Measurements from ENCODE around the gene KIAA0586. TPM values are rescaled to one million over a fixed set of nuclear protein-coding genes. Genes with fewer than 3 reads are reported as not detected.
A peak's percentile ranks its signal among the peaks of the same experiment; 100 is the strongest.
"Not testable (repeated sequence)": the region's sequence is repeated elsewhere in the genome, so short reads cannot be mapped to it uniquely, and the experiment has no call there.

KIAA0586 gene
- polyA plus RNA-seq, 2 of the 4 experiments (the other 2 are of a cell fraction) = 10.6 to 22.2 TPM

DNA sequence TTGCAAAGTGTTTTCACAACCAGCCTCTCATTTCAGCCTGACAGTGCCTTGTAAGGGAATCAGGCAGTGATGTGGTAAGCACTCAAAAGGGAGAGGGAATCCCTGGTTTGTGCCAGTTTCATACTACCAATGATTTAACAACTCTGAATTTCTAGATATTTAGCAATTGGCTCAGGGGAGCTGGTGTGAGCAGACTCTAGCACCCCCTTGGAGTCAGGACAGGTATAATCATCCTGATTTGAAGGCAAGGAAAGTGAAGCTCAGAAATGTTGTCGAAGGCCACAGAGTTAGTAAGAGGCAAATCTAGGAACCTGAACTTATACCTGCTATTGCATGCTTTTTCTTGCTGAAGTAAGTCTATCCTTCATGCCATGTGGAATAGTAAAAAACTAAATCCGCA, 147.1 kb downstream of the KIAA0586 start:
- FAIRE-seq (no peak), DNase-seq (ENCODE audit: low read depth in 1 of 2, low spot score in 1 of 2) (peak in 1 of 2 experiments; percentile 7), ATAC-seq (peak in 1 of 2 experiments; percentile 52; a peak in 4 of 6 replicates)
- POLR2A ChIA-PET = no interaction called here
- TF ChIP-seq POLR2AphosphoS2 (conservative IDR thresholded peaks at IDR 0.05; ENCODE audit: low read length) (no peak), BHLHE40 (IDR thresholded peaks at IDR 0.05; ENCODE audit: low read depth, low read length) (no peak), FOSL2 (IDR thresholded peaks at IDR 0.05) (no peak), FOSL2 (CRISPR knock-in tag; IDR thresholded peaks at IDR 0.05) (no peak), HOXB13 (CRISPR knock-in tag; IDR thresholded peaks at IDR 0.05; ENCODE audit: low read depth) (no peak), RARB (CRISPR knock-in tag; IDR thresholded peaks at IDR 0.05) (no peak), SREBF2 (IDR thresholded peaks at IDR 0.05) (no peak), ZFP36 (IDR thresholded peaks at IDR 0.05; ENCODE audit: borderline replicate concordance, partially characterized antibody) (no peak), KDM5A (IDR thresholded peaks at IDR 0.05) (no peak), HDAC2 (IDR thresholded peaks at IDR 0.05) (no peak), ZSCAN20 (CRISPR knock-in tag; IDR thresholded peaks at IDR 0.05) (no peak), EHF (CRISPR knock-in tag; IDR thresholded peaks at IDR 0.05) (no peak), ESRRA (IDR thresholded peaks at IDR 0.05; ENCODE audit: borderline replicate concordance, low read length) (no peak)
- TF ChIP-seq, protein P1, sequence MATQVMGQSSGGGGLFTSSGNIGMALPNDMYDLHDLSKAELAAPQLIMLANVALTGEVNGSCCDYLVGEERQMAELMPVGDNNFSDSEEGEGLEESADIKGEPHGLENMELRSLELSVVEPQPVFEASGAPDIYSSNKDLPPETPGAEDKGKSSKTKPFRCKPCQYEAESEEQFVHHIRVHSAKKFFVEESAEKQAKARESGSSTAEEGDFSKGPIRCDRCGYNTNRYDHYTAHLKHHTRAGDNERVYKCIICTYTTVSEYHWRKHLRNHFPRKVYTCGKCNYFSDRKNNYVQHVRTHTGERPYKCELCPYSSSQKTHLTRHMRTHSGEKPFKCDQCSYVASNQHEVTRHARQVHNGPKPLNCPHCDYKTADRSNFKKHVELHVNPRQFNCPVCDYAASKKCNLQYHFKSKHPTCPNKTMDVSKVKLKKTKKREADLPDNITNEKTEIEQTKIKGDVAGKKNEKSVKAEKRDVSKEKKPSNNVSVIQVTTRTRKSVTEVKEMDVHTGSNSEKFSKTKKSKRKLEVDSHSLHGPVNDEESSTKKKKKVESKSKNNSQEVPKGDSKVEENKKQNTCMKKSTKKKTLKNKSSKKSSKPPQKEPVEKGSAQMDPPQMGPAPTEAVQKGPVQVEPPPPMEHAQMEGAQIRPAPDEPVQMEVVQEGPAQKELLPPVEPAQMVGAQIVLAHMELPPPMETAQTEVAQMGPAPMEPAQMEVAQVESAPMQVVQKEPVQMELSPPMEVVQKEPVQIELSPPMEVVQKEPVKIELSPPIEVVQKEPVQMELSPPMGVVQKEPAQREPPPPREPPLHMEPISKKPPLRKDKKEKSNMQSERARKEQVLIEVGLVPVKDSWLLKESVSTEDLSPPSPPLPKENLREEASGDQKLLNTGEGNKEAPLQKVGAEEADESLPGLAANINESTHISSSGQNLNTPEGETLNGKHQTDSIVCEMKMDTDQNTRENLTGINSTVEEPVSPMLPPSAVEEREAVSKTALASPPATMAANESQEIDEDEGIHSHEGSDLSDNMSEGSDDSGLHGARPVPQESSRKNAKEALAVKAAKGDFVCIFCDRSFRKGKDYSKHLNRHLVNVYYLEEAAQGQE (IDR thresholded peaks at IDR 0.05) = no peak
- TF ChIP-seq, protein P2, sequence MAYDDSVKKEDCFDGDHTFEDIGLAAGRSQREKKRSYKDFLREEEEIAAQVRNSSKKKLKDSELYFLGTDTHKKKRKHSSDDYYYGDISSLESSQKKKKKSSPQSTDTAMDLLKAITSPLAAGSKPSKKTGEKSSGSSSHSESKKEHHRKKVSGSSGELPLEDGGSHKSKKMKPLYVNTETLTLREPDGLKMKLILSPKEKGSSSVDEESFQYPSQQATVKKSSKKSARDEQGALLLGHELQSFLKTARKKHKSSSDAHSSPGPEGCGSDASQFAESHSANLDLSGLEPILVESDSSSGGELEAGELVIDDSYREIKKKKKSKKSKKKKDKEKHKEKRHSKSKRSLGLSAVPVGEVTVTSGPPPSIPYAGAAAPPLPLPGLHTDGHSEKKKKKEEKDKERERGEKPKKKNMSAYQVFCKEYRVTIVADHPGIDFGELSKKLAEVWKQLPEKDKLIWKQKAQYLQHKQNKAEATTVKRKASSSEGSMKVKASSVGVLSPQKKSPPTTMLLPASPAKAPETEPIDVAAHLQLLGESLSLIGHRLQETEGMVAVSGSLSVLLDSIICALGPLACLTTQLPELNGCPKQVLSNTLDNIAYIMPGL (CRISPR knock-in tag; IDR thresholded peaks at IDR 0.05; ENCODE audit: borderline replicate concordance) = no peak
- TF ChIP-seq, protein P3, sequence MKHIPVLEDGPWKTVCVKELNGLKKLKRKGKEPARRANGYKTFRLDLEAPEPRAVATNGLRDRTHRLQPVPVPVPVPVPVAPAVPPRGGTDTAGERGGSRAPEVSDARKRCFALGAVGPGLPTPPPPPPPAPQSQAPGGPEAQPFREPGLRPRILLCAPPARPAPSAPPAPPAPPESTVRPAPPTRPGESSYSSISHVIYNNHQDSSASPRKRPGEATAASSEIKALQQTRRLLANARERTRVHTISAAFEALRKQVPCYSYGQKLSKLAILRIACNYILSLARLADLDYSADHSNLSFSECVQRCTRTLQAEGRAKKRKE (CRISPR knock-in tag; IDR thresholded peaks at IDR 0.05; ENCODE audit: low read depth) = no peak
- no peaks in the 10 kb centered on the region for H3K4me1 ChIP-seq
- WGBS (ENCODE audit: missing lambda C conversion rate) = 52% methylated on average over 2 of the region's 2 CpGs
- CTCF ChIA-PET = interaction anchor here (0.6 to 1.7 kb wide), 3 partner anchors 10 to 85 kb away, joined by 4 read pairs; no protein-coding TSS in a partner anchor
- no peak overlapping the region for H3K27ac ChIP-seq
- no peak overlapping the region for H3K4me2 ChIP-seq
- no peak overlapping the region for H3K4me3 ChIP-seq
- H3K9me3 ChIP-seq = no peaks in the 10 kb centered on the region

DNA sequence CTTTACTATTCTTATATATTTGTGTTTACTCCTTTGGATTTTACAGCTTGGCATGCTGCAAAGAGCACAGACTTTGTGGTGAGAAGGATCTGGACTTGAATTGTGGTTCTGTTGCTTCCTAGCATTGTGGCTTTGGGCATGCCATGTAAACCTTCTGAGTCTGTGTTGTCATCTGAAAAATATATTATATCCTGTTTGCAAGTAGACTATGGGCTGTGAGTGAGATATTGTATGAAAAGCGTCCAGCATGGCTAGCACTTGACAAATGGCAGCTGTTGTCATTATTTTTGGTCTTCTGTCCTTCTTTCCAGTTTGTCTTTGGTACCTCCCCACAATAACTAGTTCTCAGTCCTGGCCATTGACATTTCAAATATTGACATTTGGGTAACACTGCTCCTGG, 148.4 kb downstream of the KIAA0586 start:
- Histone ChIP-seq H3K4me3 (no peak overlapping the region), H3K4me1 (no peaks in the 10 kb centered on the region), H3K27ac (no peak overlapping the region), H3K4me2 (no peak overlapping the region), H3K9me3 (no peaks in the 10 kb centered on the region)
- CTCF ChIA-PET = interaction anchor here (0.5 to 1.7 kb wide), 3 partner anchors 12 to 301 kb away, joined by 4 to 5 read pairs (median 5); no protein-coding TSS in a partner anchor
- POLR2A ChIA-PET = no interaction called here
- no peak for TF ChIP-seq MAFK (IDR thresholded peaks at IDR 0.05; ENCODE audit: partially characterized antibody)
- no peak for TF ChIP-seq CBX8 (IDR thresholded peaks at IDR 0.05)
- TF ChIP-seq HDAC2 (IDR thresholded peaks at IDR 0.05) = no peak
- TF ChIP-seq, protein P4, sequence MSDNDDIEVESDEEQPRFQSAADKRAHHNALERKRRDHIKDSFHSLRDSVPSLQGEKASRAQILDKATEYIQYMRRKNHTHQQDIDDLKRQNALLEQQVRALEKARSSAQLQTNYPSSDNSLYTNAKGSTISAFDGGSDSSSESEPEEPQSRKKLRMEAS (IDR thresholded peaks at IDR 0.05) = no peak
- no peak for TF ChIP-seq EHMT2 (IDR thresholded peaks at IDR 0.05; ENCODE audit: low read depth)
- no peak for TF ChIP-seq RARB (CRISPR knock-in tag; IDR thresholded peaks at IDR 0.05)
- no peak for TF ChIP-seq JUNB (IDR thresholded peaks at IDR 0.05)
- TF ChIP-seq KDM1A (IDR thresholded peaks at IDR 0.05; ENCODE audit: low read depth) = no peak
- TF ChIP-seq EP300 (IDR thresholded peaks at IDR 0.05) = no peak
- no peak for TF ChIP-seq CHD2 (IDR thresholded peaks at IDR 0.05; ENCODE audit: low read length, partially characterized antibody)
- TF ChIP-seq, protein P5, sequence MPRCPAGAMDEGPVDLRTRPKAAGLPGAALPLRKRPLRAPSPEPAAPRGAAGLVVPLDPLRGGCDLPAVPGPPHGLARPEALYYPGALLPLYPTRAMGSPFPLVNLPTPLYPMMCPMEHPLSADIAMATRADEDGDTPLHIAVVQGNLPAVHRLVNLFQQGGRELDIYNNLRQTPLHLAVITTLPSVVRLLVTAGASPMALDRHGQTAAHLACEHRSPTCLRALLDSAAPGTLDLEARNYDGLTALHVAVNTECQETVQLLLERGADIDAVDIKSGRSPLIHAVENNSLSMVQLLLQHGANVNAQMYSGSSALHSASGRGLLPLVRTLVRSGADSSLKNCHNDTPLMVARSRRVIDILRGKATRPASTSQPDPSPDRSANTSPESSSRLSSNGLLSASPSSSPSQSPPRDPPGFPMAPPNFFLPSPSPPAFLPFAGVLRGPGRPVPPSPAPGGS (IDR thresholded peaks at IDR 0.05) = no peak
- no peak for ATAC-seq
- 4% methylated on average over 1 of the region's 1 CpG for WGBS (ENCODE audit: missing lambda C conversion rate)
- no peak for FAIRE-seq
- no peak for DNase-seq (ENCODE audit: low read depth in 1 of 2, low spot score in 1 of 2)

DNA sequence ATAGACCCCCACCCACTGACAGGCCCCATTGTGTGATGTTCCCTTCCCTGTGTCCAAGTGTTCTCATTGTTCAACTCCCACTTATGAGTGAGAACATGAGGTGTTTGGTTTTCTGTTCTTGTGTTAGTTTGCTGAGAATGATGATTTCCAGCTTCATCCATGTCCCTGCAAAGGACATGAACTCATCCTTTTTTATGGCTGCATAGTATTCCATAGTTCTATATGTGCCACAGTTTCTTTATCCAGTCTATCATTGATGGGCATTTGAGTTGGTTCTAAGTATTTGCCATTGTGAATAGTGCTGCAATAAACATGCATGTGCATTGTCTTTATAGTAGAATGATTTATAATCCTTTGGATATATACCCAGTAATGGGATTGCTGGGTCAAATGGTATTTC, 152.5 kb downstream of the KIAA0586 start:
- H3K4me3 ChIP-seq; H3K4me2 ChIP-seq; CTCF ChIA-PET; H3K4me1 ChIP-seq; FAIRE-seq; POLR2A ChIA-PET; H3K27ac ChIP-seq; ATAC-seq; H3K9me3 ChIP-seq; DNase-seq (ENCODE audit: low read depth in 1 of 2, low spot score in 1 of 2): not testable (repeated sequence)

DNA sequence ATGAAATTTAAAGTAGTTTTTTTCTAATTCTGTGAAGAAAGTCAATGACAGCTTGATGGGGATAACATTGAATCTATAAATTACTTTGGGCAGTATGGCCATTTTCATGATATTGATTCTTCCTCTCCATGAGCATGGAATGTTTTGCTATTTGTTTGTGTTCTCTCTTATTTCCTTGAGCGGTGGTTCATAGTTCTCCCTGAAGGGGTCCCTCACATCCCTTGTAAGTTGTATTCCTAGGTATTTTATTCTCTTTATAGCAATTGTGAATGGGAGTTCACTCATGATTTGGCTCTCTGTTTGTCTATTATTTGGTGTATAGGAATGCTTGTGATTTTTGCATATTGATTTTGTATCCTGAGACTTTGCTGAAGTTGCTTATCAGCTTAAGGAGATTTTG, 153.9 kb downstream of the KIAA0586 start:
- DNase-seq (ENCODE audit: low read depth in 1 of 2, low spot score in 1 of 2); H3K27ac ChIP-seq; CTCF ChIA-PET; H3K4me3 ChIP-seq; H3K4me2 ChIP-seq; FAIRE-seq; ATAC-seq; H3K4me1 ChIP-seq; POLR2A ChIA-PET; H3K9me3 ChIP-seq: not testable (repeated sequence)
- WGBS (ENCODE audit: missing lambda C conversion rate) = 88% methylated on average over 1 of the region's 1 CpG

All from A549 (cell line).